RWPE1 (cell line): ENCODE data around the gene GRIK4.

Experiments used
- CTCF ChIA-PET: fragments of 350-600 bp; sonication (Branson Sonifier 250); formaldehyde crosslinking; extraction: SDS; loops from one replicate; lab custom pipeline; 2021; lab: Yijun Ruan, JAX
- POLR2A ChIA-PET: fragments of 400-600 bp; formaldehyde crosslinking; extraction: SDS; loops from one replicate; lab custom pipeline; 2020; ENCODE audit warnings: antibody characterized with exemption; ENCODE audit not compliant: low non-redundant PET; lab: Yijun Ruan, JAX
- DNase-seq: peaks from one replicate; pipeline ENCODE4 v3.0.0; 2012; ENCODE audit warnings: low spot score
- H3K27ac ChIP-seq: fragments of 450-650 bp; 2 replicates; pipeline ENCODE4 v1.5.1; 2017
- CTCF ChIP-seq: fragments of 450-650 bp; conservative IDR thresholded peaks from 2 replicates; pipeline ENCODE4 v1.5.1; 2017; ENCODE audit warnings: low read depth, mild to moderate bottlenecking

The GRIK4 gene

DNA sequence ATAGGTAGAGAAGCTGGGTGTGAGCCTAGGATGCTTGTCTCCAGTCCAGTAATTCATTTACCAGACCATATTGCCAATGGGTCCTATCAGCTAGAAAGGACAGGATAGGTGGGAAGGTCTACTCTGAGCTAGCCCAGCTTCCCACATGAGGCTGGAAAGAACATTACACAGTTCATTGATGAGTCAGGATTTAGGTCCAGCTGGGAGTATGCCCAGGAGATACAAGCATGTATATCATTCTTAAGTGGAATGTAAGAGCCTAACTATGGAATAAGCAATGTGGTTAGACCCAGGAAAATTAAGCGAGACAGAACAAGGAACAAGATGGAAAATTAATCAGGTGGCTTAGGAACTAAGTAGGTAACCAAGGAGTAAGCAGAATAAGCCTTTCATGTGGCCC, 453.3 kb downstream of the GRIK4 start:
- no peak overlapping the region for H3K27ac ChIP-seq
- ChIA-PET CTCF (no interaction called here), POLR2A (no interaction called here)
- no peak for DNase-seq
- no peak for TF ChIP-seq CTCF

- no peak for DNase-seq
- CTCF ChIA-PET = no interaction called here
- POLR2A ChIA-PET = no interaction called here
- TF ChIP-seq CTCF = no peak
- no peak overlapping the region for H3K27ac ChIP-seq
Observed at GRCh38 chr11:120966840-120967239, 455.3 kb downstream of the GRIK4 start.

DNA sequence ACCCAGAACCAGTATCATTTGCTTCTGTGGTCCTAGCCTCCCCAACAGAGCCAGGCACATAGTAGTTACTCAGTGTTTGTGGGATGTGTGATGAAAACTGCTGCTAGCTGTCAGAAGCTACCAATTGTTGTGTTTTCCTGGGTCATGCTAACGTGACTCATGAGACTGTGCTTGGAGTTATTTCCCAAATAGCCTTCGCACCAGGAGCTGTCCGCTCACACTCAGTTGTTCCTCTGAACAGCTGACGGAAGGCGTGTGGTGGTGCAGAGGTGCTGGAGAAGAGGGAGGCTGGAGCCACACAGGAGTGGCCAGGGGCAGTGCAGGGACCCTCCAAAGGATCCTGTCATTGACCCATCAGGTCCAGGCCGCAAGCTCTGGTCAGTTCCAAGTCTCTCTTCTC, 458.4 kb downstream of the GRIK4 start:
- no peak for DNase-seq
- ChIA-PET CTCF (interaction anchor here (0.7 to 1.0 kb wide), 3 partner anchors 15 to 479 kb away, joined by 3 read pairs; no protein-coding TSS in a partner anchor), POLR2A (no interaction called here)
- no peak overlapping the region for H3K27ac ChIP-seq
- no peak for TF ChIP-seq CTCF

- H3K27ac ChIP-seq = no peak overlapping the region
- no peak for TF ChIP-seq CTCF
- CTCF ChIA-PET = interaction anchor here (0.6 kb wide), 1 partner anchor 13 kb away, joined by 3 read pairs; no protein-coding TSS in a partner anchor
- POLR2A ChIA-PET = no interaction called here
- DNase-seq = no peak
Observed at GRCh38 chr11:120971825-120972224, 460.3 kb downstream of the GRIK4 start.

GRCh38 chr11:120972621-120973020, 461.1 kb downstream of the GRIK4 start:
- no peak for TF ChIP-seq CTCF
- POLR2A ChIA-PET = no interaction called here
- H3K27ac ChIP-seq = no peak overlapping the region
- no peak for DNase-seq
- CTCF ChIA-PET = no interaction called here

GRCh38 chr11:120973501-120973900, 462.0 kb downstream of the GRIK4 start:
- DNase-seq = no peak
- CTCF ChIA-PET = interaction anchor here (0.6 kb wide), 2 partner anchors 13 to 289 kb away, joined by 3 to 5 read pairs; no protein-coding TSS in a partner anchor
- POLR2A ChIA-PET = no interaction called here
- H3K27ac ChIP-seq = no peak overlapping the region
- no peak for TF ChIP-seq CTCF

GRCh38 chr11:120974466-120974865, 462.9 kb downstream of the GRIK4 start:
- ChIA-PET CTCF (no interaction called here), POLR2A (interaction anchor here (0.6 kb wide), 1 partner anchor 12 kb away, joined by 3 read pairs; no protein-coding TSS in a partner anchor)
- DNase-seq = no peak
- TF ChIP-seq CTCF = no peak
- H3K27ac ChIP-seq = no peak overlapping the region
